ENCODE measurements around the gene CCS.
"Not testable (repeated sequence)": the region's sequence is repeated elsewhere in the genome, so short reads cannot be mapped to it uniquely, and the experiment has no call there.

Gene CCS

GRCh38 chr11:66626382-66626781 lies 33.4 kb downstream of the CCS start:
- no peak for DNase-seq (ENCODE audit: low read depth in 2 of 2)

DNA sequence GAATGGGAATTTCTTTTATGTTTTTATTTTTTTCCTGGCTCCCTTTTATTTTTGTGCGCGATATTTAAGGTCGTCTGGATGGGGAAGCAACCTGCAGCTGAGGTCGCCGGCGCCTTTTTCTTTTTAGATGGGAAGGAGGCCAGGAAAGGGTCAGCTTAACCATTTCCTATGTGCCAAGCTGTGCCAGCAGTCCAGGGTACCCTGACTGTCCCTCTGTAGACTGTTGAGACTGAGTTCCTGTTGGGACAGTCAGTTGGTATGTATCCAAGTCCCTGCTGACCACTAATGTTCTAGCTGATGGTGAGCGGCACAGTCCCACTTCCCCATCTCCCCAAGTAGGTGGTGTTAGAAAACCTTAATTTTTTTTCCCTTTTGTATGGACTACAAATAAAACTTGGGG lies 33.9 kb downstream of the CCS start:
- DNase-seq (ENCODE audit: low read depth in 2 of 2), result no peak

GRCh38 chr11:66628061-66628603 lies 35.1 kb downstream of the CCS start:
- no peak for DNase-seq (ENCODE audit: low read depth in 2 of 2)

DNA sequence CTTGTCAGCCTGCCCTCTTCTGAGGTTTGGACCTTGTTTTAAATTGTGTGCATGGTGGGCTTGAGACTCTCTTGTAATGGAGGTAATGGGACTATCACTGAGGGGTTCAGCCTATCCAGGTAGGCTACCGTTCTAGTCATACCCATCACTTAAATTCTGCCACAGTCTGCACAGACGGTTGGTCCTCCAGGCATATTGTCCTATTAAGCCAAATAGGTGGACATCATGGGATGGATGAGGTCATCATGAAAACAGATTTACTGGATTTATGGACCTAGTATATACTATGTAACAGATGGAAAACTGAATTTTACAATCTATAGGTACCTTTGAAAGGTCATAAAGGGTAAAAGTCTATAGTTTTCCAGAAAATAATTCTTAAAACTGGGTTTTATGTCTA lies 36.4 kb downstream of the CCS start:
- DNase-seq (ENCODE audit: low read depth in 2 of 2), result no peak

GRCh38 chr11:66631883-66632282 lies 38.9 kb downstream of the CCS start:
- DNase-seq (ENCODE audit: low read depth in 2 of 2), result no peak

DNA sequence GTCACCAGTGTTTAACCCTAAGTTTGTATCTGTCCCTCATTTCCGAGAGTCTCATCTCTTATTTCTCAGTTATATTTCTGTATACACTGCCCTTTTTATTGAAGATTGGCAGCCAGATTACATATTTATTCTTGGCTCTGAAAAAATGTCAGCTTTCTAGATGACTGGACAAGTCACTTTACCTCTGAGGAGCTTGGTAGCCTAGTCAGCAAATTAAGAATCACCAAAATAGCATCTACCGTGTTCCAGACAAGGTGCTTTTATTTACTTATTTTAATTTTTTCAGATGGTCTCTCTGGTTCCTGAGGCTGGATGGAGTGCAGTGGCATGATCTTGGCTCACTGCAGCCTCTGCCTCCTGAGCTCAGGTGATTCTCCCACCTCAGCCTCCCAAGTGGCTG lies 40.0 kb downstream of the CCS start:
- DNase-seq (ENCODE audit: low read depth in 2 of 2), result no peak

DNA sequence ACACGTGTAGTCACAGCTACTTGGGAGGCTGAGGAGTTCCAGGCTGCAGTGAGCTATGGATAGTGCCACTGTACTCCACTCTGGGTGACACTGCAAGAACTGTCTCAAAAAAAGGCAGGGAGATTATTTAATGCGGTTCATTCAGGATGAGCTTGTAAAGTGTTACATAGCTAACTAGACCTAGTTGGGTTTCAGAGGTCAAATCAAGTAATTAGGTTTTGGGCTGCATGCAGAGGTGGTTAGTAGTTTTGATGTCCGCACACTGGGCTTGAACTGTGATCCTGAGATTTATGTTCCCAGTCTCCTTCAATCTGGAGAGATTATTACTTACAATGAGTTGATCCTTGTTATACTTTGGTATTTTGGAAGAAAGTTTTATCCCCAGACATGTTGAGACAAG lies 43.4 kb downstream of the CCS start:
- no peak for DNase-seq (ENCODE audit: low read depth in 2 of 2)

DNA sequence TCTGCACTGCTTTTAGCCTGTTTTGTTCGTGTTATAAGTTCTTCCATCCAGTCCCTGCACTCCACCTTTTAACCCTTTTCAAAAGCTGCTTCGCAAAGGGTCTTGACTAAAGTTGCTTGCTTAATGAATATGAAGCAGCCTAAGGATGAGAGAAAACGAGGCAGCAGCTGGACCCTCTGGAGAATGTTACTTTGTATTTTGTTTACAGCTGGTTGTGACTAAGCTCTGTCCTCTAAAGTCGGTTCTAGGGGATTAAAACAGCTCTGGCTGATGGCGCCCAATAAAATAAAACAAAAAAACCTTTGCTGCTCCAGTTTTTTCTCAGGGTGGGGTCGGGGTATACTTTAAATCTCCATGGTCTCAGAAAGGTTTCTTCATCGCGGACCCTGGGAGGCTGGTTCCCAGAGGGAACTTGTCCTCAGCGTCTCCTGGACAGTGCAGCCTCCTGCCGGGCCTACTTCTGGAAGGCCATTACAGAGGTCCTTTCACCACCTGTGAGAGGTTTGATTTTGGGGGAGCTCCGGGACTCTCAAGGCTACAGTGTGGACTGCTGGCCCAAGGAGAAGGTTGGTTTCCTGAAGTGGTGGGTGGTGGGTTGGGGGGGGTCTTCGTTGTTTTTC lies 44.7 kb downstream of the CCS start:
- DNase-seq (ENCODE audit: low read depth in 2 of 2), result no peak

- DNase-seq (ENCODE audit: low read depth in 2 of 2), result peak; percentile 91 to 94
Measured at GRCh38 chr11:66638177-66639065, 45.4 kb downstream of the CCS start, which contains the start of gene RBM4. Gene RBM4 (plus strand): TSS chr11:66638703. CDS start chr11:66639712, 1,009 bp downstream.

DNA sequence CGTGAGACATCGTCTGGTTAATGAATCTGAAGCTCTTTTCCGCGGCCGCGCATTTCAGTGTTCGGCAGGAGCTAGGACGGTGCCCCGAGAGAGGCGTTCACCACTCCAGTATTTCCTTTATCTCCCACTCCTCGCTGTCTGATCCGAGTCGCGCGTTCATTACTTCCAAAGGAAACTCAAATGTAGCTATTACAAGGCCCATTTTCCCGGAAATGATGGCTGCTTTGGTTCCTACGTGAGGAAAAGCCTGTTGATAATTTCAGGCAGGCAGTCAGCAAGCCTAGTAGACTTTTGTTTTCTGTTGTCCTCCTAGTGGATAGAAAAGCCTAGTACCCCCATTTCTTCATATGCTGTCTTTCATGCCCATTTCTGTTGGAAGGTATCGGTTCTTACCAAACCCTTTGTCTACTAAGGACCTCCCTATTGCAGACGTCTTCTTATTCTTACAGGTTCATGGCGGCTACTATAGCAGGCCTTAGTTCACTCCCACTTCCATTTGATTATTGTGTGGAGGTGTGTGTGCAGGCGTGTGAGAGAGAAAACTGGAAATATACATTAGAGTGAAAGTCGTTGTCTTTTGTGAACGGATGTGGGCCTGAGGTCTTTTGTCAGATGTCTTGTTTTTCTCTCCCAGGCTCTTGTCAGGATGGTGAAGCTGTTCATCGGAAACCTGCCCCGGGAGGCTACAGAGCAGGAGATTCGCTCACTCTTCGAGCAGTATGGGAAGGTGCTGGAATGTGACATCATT lies 46.3 kb downstream of the CCS start:
- DNase-seq (ENCODE audit: low read depth in 2 of 2), result no peak

GRCh38 chr11:66639814-66640340 lies 46.9 kb downstream of the CCS start:
- not testable (repeated sequence) for DNase-seq (ENCODE audit: low read depth in 2 of 2)

- no peak for DNase-seq (ENCODE audit: low read depth in 2 of 2)
Measured at GRCh38 chr11:66641834-66642233, 48.8 kb downstream of the CCS start.

GRCh38 chr11:66643745-66644437 lies 50.9 kb downstream of the CCS start:
- no peak for DNase-seq (ENCODE audit: low read depth in 2 of 2)

- no peak for DNase-seq (ENCODE audit: low read depth in 2 of 2)
Measured at GRCh38 chr11:66646828-66647227, 53.8 kb downstream of the CCS start.

GRCh38 chr11:66649903-66650302 lies 56.9 kb downstream of the CCS start:
- no peak for DNase-seq (ENCODE audit: low read depth in 2 of 2)

GRCh38 chr11:66651016-66651415 lies 58.0 kb downstream of the CCS start:
- DNase-seq (ENCODE audit: low read depth in 2 of 2), result no peak

DNA sequence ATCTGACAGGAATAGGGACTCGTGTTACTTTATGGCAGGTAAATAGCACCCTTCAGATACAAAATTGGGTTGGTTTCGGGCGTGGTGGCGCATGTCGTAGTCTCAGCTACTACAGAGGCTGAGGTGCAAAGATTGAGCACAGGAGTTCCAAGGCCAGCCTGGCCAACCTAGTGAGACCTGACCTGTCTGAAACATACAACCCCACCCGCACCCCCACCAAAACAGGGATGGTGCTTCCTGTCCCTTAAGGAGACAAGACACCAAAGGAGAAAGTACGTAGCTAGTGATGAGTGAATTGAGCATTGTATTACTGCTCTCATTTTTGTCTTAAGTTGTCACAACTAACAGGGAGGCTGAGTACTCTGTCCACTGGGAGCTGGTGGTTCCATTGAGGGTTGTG lies 59.7 kb downstream of the CCS start:
- DNase-seq (ENCODE audit: low read depth in 2 of 2), result no peak

- no peak for DNase-seq (ENCODE audit: low read depth in 2 of 2)
Measured at GRCh38 chr11:66653123-66653522, 60.1 kb downstream of the CCS start.
